Measurements from ENCODE around the gene KCNIP2.

GRCh38 chr10:101859530-101859929, 15.9 kb upstream of the KCNIP2 start:
- TF ChIP-seq CTCF (conservative IDR thresholded peaks at IDR 0.05) (no peak), ZFX (IDR thresholded peaks at IDR 0.05) (no peak)

All from C4-2B (cell line).